Lung (tissue), 12 donors: Measurements from ENCODE around the gene GPR25. TPM values are rescaled to one million over a fixed set of nuclear protein-coding genes. Genes with fewer than 3 reads are reported as not detected.
A peak's percentile ranks its signal among the peaks of the same experiment; 100 is the strongest.

ENCODE experiments used
- ATAC-seq: fragments of 200-7000 bp; cut with Tn5 transposase; one replicate; pipeline ENCODE4 v1.9.1; 2020; ENCODE audit warnings: moderate number of reproducible peaks; ENCODE audit not compliant: insufficient read depth, low FRiP score
- DNase-seq, 3 donors: peaks; one replicate each; pipeline ENCODE4 v3.0.0-alpha.2; 2013 to 2017
- H3K27ac ChIP-seq, 2 donors: one replicate each; pipeline ENCODE4 v1.5.1; 2013; ENCODE audit warnings: mild to moderate bottlenecking in 2 of 2, moderate library complexity in 2 of 2, control low read depth in 1 of 2, inconsistent platforms in 1 of 2, low read depth in 1 of 2, low read length in 1 of 2
- H3K27me3 ChIP-seq, 3 donors: one replicate each; pipeline ENCODE4 v1.5.1; 2013; ENCODE audit warnings: low read length in 2 of 3; ENCODE audit not compliant: control insufficient read depth in 3 of 3, insufficient read depth in 3 of 3
- H3K36me3 ChIP-seq, 4 donors: one replicate each; pipeline ENCODE4 v1.5.1; 2013; ENCODE audit warnings: low read length in 4 of 4, mild to moderate bottlenecking in 1 of 4, moderate library complexity in 1 of 4; ENCODE audit not compliant: control insufficient read depth in 4 of 4, insufficient read depth in 4 of 4
- H3K4me1 ChIP-seq, 5 donors: one replicate each; pipeline ENCODE4 v1.5.1; 2013; ENCODE audit warnings: low read length in 5 of 5, mild to moderate bottlenecking in 2 of 5, moderate library complexity in 1 of 5; ENCODE audit not compliant: control insufficient read depth in 5 of 5, insufficient read depth in 5 of 5
- H3K4me3 ChIP-seq: one replicate; pipeline ENCODE4 v1.5.1; 2013; ENCODE audit warnings: mild to moderate bottlenecking, control low read depth, moderate library complexity
- H3K9ac ChIP-seq, 2 donors: one replicate each; pipeline ENCODE4 v1.5.1; 2013; ENCODE audit warnings: low read length in 2 of 2, control low read depth in 1 of 2; ENCODE audit not compliant: insufficient read depth in 1 of 2
- H3K9me3 ChIP-seq, 4 donors: one replicate each; pipeline ENCODE4 v1.5.1; 2013; ENCODE audit warnings: low read length in 3 of 4, mild to moderate bottlenecking in 1 of 4, moderate library complexity in 1 of 4; ENCODE audit not compliant: control insufficient read depth in 4 of 4, insufficient read depth in 3 of 4
- CTCF ChIP-seq: IDR thresholded peaks from 2 replicates; pipeline ENCODE4 v1.5.1; 2012; ENCODE audit warnings: mild to moderate bottlenecking; ENCODE audit errors: control extremely low read depth, extremely low read depth
- WGBS, 2 donors: extraction: QIAGEN DNeasy Blood & Tissue Kit; methylation state at CpG; one replicate each; pipeline ENCODE4 v1.1.7; 2013; 5-methylcytosine and 5-hydroxymethylcytosine counted together
- polyA plus RNA-seq, 2 donors: library from polyadenylated mRNA; stranded (reverse); fragments of 200-250 nt; gene quantifications; one replicate each; pipeline ENCODE4 v1.2.1, GENCODE V29; 2013
- total RNA-seq, 2 donors: library from RNA; depleted of rRNA in 1 of 2; stranded (reverse); fragments of >200 nt in 1 of 2; gene quantifications; one replicate each; pipeline ENCODE4 v1.2.1, GENCODE V29; 2014 to 2021
- donor health status: control.
- donor health status: control.
- donor health status: Bipolar disorder and iron deficiency.
- donor health status: healthy.
- donor health status: DM: yes; HTN: yes; CAD: no.

Gene GPR25
- total and polyA plus RNA-seq, 4 donors, result 0.16 to 1.0 (median 0.63) TPM

GRCh38 chr1:200862713-200863415, 9.9 kb upstream of the GPR25 start:
- ATAC-seq, result no peak
- DNase-seq, result no peak
- H3K27me3 ChIP-seq, result no peaks in the 10 kb centered on the region
- no peak overlapping the region for H3K4me3 ChIP-seq
- H3K9ac ChIP-seq, result no peak overlapping the region
- peaks cover 0 to 15% (median 5%) of the 10 kb centered on the region in 4 donors for H3K36me3 ChIP-seq
- H3K27ac ChIP-seq, result no peak overlapping the region
- 82 to 84% methylated on average over 9 of the region's 9 CpGs for whole genome bisulfite sequencing, 2 donors
- no peaks in the 10 kb centered on the region for H3K9me3 ChIP-seq
- H3K4me1 ChIP-seq, result no peaks in the 10 kb centered on the region
- TF ChIP-seq CTCF, result no peak

- ATAC-seq (no peak), DNase-seq (peak in 1 of 3 donors; percentile 45)
- Histone ChIP-seq H3K36me3 (peaks cover 0 to 15% (median 4%) of the 10 kb centered on the region in 4 donors), H3K27ac (no peak overlapping the region), H3K4me3 (no peak overlapping the region), H3K4me1 (peaks cover 0 to under 1% (median 0%) of the 10 kb centered on the region in 5 donors), H3K9ac (no peak overlapping the region), H3K9me3 (no peaks in the 10 kb centered on the region), H3K27me3 (peaks cover 0 to 10% (median 0%) of the 10 kb centered on the region in 3 donors)
- 76 to 88% methylated on average over 3 of the region's 3 CpGs for WGBS, 2 donors
- TF ChIP-seq CTCF, result no peak
Observed at GRCh38 chr1:200866116-200866515, 6.7 kb upstream of the GPR25 start.

- WGBS, 2 donors, result 42 to 68% methylated on average over 5 of the region's 5 CpGs
- TF ChIP-seq CTCF, result no peak
- ATAC-seq, result no peak
- Histone ChIP-seq H3K27ac (no peak overlapping the region), H3K36me3 (peaks cover 0 to 15% (median 4%) of the 10 kb centered on the region in 4 donors), H3K4me1 (peaks cover 0 to 1% (median 0%) of the 10 kb centered on the region in 5 donors), H3K4me3 (no peak overlapping the region), H3K27me3 (peaks cover 0 to 14% (median 4%) of the 10 kb centered on the region in 3 donors), H3K9me3 (no peaks in the 10 kb centered on the region), H3K9ac (no peak overlapping the region)
- DNase-seq, result no peak
Observed at GRCh38 chr1:200866521-200866920, 6.3 kb upstream of the GPR25 start.
